HepG2 (cell line): Measurements from ENCODE around the gene IZUMO4.

ENCODE experiments used
- BCL6 ChIP-seq: IDR thresholded peaks from 2 replicates; pipeline ENCODE4 v1.6.1; 2016; ENCODE audit warnings: missing genetic modification reagents, missing compliant biosample characterization
- KLF6 ChIP-seq: IDR thresholded peaks from 2 replicates; pipeline ENCODE4 v1.8.0; 2016; ENCODE audit warnings: missing biosample characterization, missing genetic modification reagents
- NCOA1 ChIP-seq: sonication (generic); formaldehyde crosslinking; IDR thresholded peaks from 2 replicates; pipeline ENCODE4 v1.9.0; 2021; ENCODE audit warnings: missing genetic modification reagents
- RAD21 ChIP-seq: fragments of 450-650 bp; formaldehyde crosslinking; IDR thresholded peaks from 2 replicates; pipeline ENCODE4 v1.5.0; 2020; ENCODE audit warnings: mild to moderate bottlenecking
- SP4 ChIP-seq: sonication (generic); formaldehyde crosslinking; IDR thresholded peaks from 2 replicates; pipeline ENCODE4 v1.8.1; 2023; ENCODE audit warnings: mild to moderate bottlenecking, missing genetic modification reagents
- ZMYM2 ChIP-seq: sonication (generic); formaldehyde crosslinking; IDR thresholded peaks from 2 replicates; pipeline ENCODE4 v1.8.0; 2022; ENCODE audit warnings: mild to moderate bottlenecking, missing genetic modification reagents
- ZNF296 ChIP-seq: sonication (generic); formaldehyde crosslinking; conservative IDR thresholded peaks from 2 replicates; pipeline ENCODE4 v1.5.0; 2020; ENCODE audit warnings: mild to moderate bottlenecking, missing genetic modification reagents
- ZNF766 ChIP-seq: sonication (generic); formaldehyde crosslinking; IDR thresholded peaks from 2 replicates; pipeline ENCODE4 v1.5.0; 2020; ENCODE audit warnings: missing genetic modification reagents, borderline replicate concordance
- ZSCAN30 ChIP-seq: sonication (generic); formaldehyde crosslinking; IDR thresholded peaks from 2 replicates; pipeline ENCODE4 v1.5.0; 2020; ENCODE audit warnings: mild to moderate bottlenecking, missing genetic modification reagents
- TF ChIP-seq, protein P1 (sequence below): fragments of 450-650 bp; IDR thresholded peaks from 2 replicates; pipeline ENCODE4 v1.6.1; 2017; ENCODE audit warnings: mild to moderate bottlenecking

DNA sequence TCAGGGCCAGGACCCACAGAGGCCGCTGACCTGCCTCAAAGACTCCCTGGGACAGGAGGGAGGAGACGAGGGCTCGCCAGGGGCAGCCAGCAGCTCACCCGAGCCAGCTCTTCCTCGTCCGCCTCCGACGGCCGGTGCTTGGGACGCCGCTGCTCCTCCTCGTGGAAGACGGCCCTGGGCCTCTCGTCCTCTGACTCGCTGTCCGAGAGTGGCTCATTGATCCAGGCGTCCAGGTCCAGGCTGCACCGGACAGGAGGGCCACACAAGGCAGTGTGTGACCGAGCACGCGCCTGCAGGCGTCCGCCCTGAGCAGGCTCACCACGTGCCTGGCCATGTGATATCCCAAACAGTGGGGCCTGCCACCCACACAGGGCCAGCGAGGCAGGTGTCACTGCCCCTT lies 19.8 kb downstream of the IZUMO4 start:
- TF ChIP-seq ZNF296 (CRISPR knock-in tag) = no peak
- TF ChIP-seq RAD21 = no peak
- no peak for TF ChIP-seq ZMYM2 (CRISPR knock-in tag)
- TF ChIP-seq SP4 (CRISPR knock-in tag) = no peak
- no peak for TF ChIP-seq ZSCAN30 (CRISPR knock-in tag)
- no peak for TF ChIP-seq NCOA1 (CRISPR knock-in tag)
- no peak for TF ChIP-seq BCL6 (CRISPR knock-in tag)
- TF ChIP-seq, protein P1, sequence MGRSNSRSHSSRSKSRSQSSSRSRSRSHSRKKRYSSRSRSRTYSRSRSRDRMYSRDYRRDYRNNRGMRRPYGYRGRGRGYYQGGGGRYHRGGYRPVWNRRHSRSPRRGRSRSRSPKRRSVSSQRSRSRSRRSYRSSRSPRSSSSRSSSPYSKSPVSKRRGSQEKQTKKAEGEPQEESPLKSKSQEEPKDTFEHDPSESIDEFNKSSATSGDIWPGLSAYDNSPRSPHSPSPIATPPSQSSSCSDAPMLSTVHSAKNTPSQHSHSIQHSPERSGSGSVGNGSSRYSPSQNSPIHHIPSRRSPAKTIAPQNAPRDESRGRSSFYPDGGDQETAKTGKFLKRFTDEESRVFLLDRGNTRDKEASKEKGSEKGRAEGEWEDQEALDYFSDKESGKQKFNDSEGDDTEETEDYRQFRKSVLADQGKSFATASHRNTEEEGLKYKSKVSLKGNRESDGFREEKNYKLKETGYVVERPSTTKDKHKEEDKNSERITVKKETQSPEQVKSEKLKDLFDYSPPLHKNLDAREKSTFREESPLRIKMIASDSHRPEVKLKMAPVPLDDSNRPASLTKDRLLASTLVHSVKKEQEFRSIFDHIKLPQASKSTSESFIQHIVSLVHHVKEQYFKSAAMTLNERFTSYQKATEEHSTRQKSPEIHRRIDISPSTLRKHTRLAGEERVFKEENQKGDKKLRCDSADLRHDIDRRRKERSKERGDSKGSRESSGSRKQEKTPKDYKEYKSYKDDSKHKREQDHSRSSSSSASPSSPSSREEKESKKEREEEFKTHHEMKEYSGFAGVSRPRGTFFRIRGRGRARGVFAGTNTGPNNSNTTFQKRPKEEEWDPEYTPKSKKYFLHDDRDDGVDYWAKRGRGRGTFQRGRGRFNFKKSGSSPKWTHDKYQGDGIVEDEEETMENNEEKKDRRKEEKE = no peak
- no peak for TF ChIP-seq KLF6 (CRISPR knock-in tag)
- TF ChIP-seq ZNF766 (CRISPR knock-in tag) = no peak
